GM12891 (cell line): Measurements from ENCODE around the gene BACH2.

ENCODE experiments used
- POLR2A ChIP-seq: IDR thresholded peaks from 2 replicates; pipeline ENCODE4 v1.6.1; 2011; ENCODE audit warnings: low read depth, low read length, control low read depth
- POLR2AphosphoS5 ChIP-seq: IDR thresholded peaks from 2 replicates; pipeline ENCODE4 v1.6.1; 2011; ENCODE audit warnings: low read depth, low read length, control low read depth
- TAF1 ChIP-seq: IDR thresholded peaks from 2 replicates; pipeline ENCODE4 v1.6.1; 2011; ENCODE audit warnings: low read depth, low read length, control low read depth

- no peak for TF ChIP-seq POLR2AphosphoS5
- TF ChIP-seq TAF1 = no peak
- no peak for TF ChIP-seq POLR2A
Measured at GRCh38 chr6:89886378-89887120, 410.1 kb downstream of the BACH2 start.
